Liver (tissue), 9 donors: ENCODE results near the gene DDHD1. TPM values are rescaled to one million over a fixed set of nuclear protein-coding genes. Genes with fewer than 3 reads are reported as not detected.

ENCODE experiments used
- DNase-seq: peaks from one replicate; pipeline ENCODE4 v3.0.0-alpha.2; 2017; ENCODE audit warnings: low spot score
- H3K27ac ChIP-seq, 2 donors: one replicate each; pipeline ENCODE4 v1.7.0; 2013; ENCODE audit warnings: inconsistent platforms in 2 of 2, low read length in 2 of 2, control low read depth in 1 of 2, low read depth in 1 of 2, mild to moderate bottlenecking in 1 of 2
- H3K27me3 ChIP-seq, 4 donors: one replicate each; pipeline versions ENCODE4 v1.6.1 to v1.7.0; 2013; ENCODE audit warnings: low read length in 3 of 4, inconsistent platforms in 1 of 4, mild to moderate bottlenecking in 1 of 4, moderate library complexity in 1 of 4; ENCODE audit not compliant: control insufficient read depth in 4 of 4, insufficient read depth in 4 of 4
- H3K36me3 ChIP-seq, 4 donors: one replicate each; pipeline versions ENCODE4 v1.6.1 to v1.7.0; 2013; ENCODE audit warnings: low read length in 3 of 4, mild to moderate bottlenecking in 3 of 4, low read depth in 1 of 4, moderate library complexity in 1 of 4; ENCODE audit not compliant: control insufficient read depth in 4 of 4, insufficient read depth in 3 of 4
- H3K4me1 ChIP-seq, 4 donors: one replicate each; pipeline versions ENCODE4 v1.6.1 to v1.7.0; 2013; ENCODE audit warnings: low read length in 3 of 4, mild to moderate bottlenecking in 3 of 4, moderate library complexity in 1 of 4; ENCODE audit not compliant: control insufficient read depth in 4 of 4, insufficient read depth in 4 of 4
- H3K4me3 ChIP-seq, 3 donors: one replicate each; pipeline versions ENCODE4 v1.6.1 to v1.7.0; 2013; ENCODE audit warnings: low read length in 3 of 3, control low read depth in 1 of 3, low read depth in 1 of 3, mild to moderate bottlenecking in 1 of 3
- H3K9ac ChIP-seq, 2 donors: one replicate each; pipeline ENCODE4 v1.7.0; 2013; ENCODE audit warnings: low read length in 2 of 2, mild to moderate bottlenecking in 2 of 2, moderate library complexity in 2 of 2, control low read depth in 1 of 2, low read depth in 1 of 2
- H3K9me3 ChIP-seq, 4 donors: one replicate each; pipeline versions ENCODE4 v1.6.1 to v1.7.0; 2013; ENCODE audit warnings: low read length in 3 of 4; ENCODE audit not compliant: control insufficient read depth in 4 of 4
- ATF3 ChIP-seq: IDR thresholded peaks from 2 replicates; pipeline ENCODE4 v1.6.1; 2016; ENCODE audit warnings: antibody characterized with exemption
- CTCF ChIP-seq: fragments of 150-350 bp; IDR thresholded peaks from 2 replicates; pipeline ENCODE4 v1.5.1; 2017; ENCODE audit warnings: improper control_type of control experiment, low read depth, low read length; ENCODE audit not compliant: missing input control
- FOXA2 ChIP-seq: IDR thresholded peaks from 2 replicates; pipeline ENCODE4 v1.6.1; 2016; ENCODE audit warnings: antibody characterized with exemption
- GABPA ChIP-seq, 2 donors: IDR thresholded peaks in 1 of 2; conservative IDR thresholded peaks in 1 of 2; 2 replicates each; pipeline ENCODE4 v1.6.1; 2016; ENCODE audit warnings: antibody characterized with exemption in 2 of 2, mild to moderate bottlenecking in 1 of 2, moderate library complexity in 1 of 2
- HNF4A ChIP-seq, 2 donors: conservative IDR thresholded peaks; 2 replicates each; pipeline ENCODE4 v1.6.1; 2016; ENCODE audit warnings: antibody characterized with exemption in 2 of 2, mild to moderate bottlenecking in 2 of 2
- HNF4G ChIP-seq: IDR thresholded peaks from 2 replicates; pipeline ENCODE4 v1.6.1; 2016; ENCODE audit warnings: antibody characterized with exemption
- JUND ChIP-seq, 2 donors: IDR thresholded peaks; 2 replicates each; pipeline ENCODE4 v1.6.1; 2016; ENCODE audit warnings: antibody characterized with exemption in 2 of 2
- MAX ChIP-seq: IDR thresholded peaks from 2 replicates; pipeline ENCODE4 v1.6.1; 2016; ENCODE audit warnings: antibody characterized with exemption
- NR2F2 ChIP-seq: IDR thresholded peaks from 2 replicates; pipeline ENCODE4 v1.6.1; 2016; ENCODE audit warnings: antibody characterized with exemption
- RAD21 ChIP-seq, 2 donors: IDR thresholded peaks; 2 replicates each; pipeline ENCODE4 v1.6.1; 2016; ENCODE audit warnings: antibody characterized with exemption in 2 of 2, mild to moderate bottlenecking in 2 of 2
- REST ChIP-seq: IDR thresholded peaks from 2 replicates; pipeline ENCODE4 v1.6.1; 2016; ENCODE audit warnings: antibody characterized with exemption, mild to moderate bottlenecking
- RXRA ChIP-seq, 2 donors: IDR thresholded peaks; 2 replicates each; pipeline ENCODE4 v1.6.1; 2017 to 2018; ENCODE audit warnings: antibody characterized with exemption in 2 of 2, mild to moderate bottlenecking in 1 of 2
- ZBTB33 ChIP-seq: IDR thresholded peaks from 2 replicates; pipeline ENCODE4 v1.6.1; 2016; ENCODE audit warnings: antibody characterized with exemption
- WGBS: extraction: QIAGEN DNeasy Blood & Tissue Kit; methylation state at CpG from one replicate; pipeline ENCODE4 v1.1.7; 2013; 5-methylcytosine and 5-hydroxymethylcytosine counted together
- polyA plus RNA-seq, 2 donors: library from polyadenylated mRNA; stranded (reverse) in 1 of 2; unstranded in 1 of 2; fragments of 200-250 nt in 1 of 2; fragments of >200 nt in 1 of 2; fragmentation: Nextera tagmentation in 1 of 2; extraction: Ambion mirVana in 1 of 2; gene quantifications; one replicate each; pipeline versions ENCODE4 v1.2.1 to v1.2.3, GENCODE V29; 2013 to 2015
- total RNA-seq, 2 donors: library from RNA; depleted of rRNA; stranded (reverse); fragments of >200 nt; gene quantifications; one replicate each; pipeline ENCODE4 v1.2.3, GENCODE V29; 2014
- donor health status: healthy.
- donor health status: healthy.
- donor health status: healthy.
- donor health status: healthy.
- donor health status: healthy.

The DDHD1 gene
- total and polyA plus RNA-seq, 4 donors = 1.3 to 14.3 (median 5.2) TPM

- Histone ChIP-seq H3K9me3 (no peaks in the 10 kb centered on the region), H3K27ac (peak overlapping the region in 1 of 2 donors; percentile 83), H3K4me3 (peak overlapping the region; percentile 73 to 95 (median 77)), H3K27me3 (no peaks in the 10 kb centered on the region), H3K9ac (peak overlapping the region; percentile 64 to 86), H3K4me1 (peaks cover 0 to 15% (median 9%) of the 10 kb centered on the region in 4 donors), H3K36me3 (no peaks in the 10 kb centered on the region)
- 7% methylated on average over 25 of the region's 25 CpGs for WGBS
- TF ChIP-seq GABPA (IDR thresholded peaks at IDR 0.05 in 1 of 2, conservative IDR thresholded peaks at IDR 0.05 in 1 of 2) (no peak), ZBTB33 (no peak), HNF4A (conservative IDR thresholded peaks at IDR 0.05) (no peak), CTCF (peak; percentile 24), RAD21 (IDR thresholded peaks at IDR 0.05) (peak in 1 of 2 donors; percentile 40)
- peak; percentile 54 for DNase-seq
These were observed 1.5 kb downstream of the DDHD1 start for GRCh38 chr14:53151523-53152183.

- no peak for TF ChIP-seq MAX
- TF ChIP-seq GABPA (IDR thresholded peaks at IDR 0.05 in 1 of 2, conservative IDR thresholded peaks at IDR 0.05 in 1 of 2) = no peak
- no peak for TF ChIP-seq HNF4G
- Histone ChIP-seq H3K36me3 (no peaks in the 10 kb centered on the region), H3K4me3 (no peak overlapping the region), H3K27me3 (no peaks in the 10 kb centered on the region), H3K9me3 (no peaks in the 10 kb centered on the region), H3K27ac (no peak overlapping the region), H3K4me1 (peaks cover 0 to 15% (median 9%) of the 10 kb centered on the region in 4 donors), H3K9ac (no peak overlapping the region)
- 91% methylated on average over 4 of the region's 4 CpGs for WGBS
- DNase-seq = no peak
These were observed 3.3 kb downstream of the DDHD1 start for GRCh38 chr14:53149668-53150316.

- Histone ChIP-seq H3K9me3 (no peaks in the 10 kb centered on the region), H3K27me3 (no peaks in the 10 kb centered on the region), H3K4me3 (no peak overlapping the region), H3K4me1 (peaks cover 0 to 15% (median 9%) of the 10 kb centered on the region in 4 donors), H3K9ac (no peak overlapping the region), H3K36me3 (no peaks in the 10 kb centered on the region), H3K27ac (no peak overlapping the region)
- DNase-seq = no peak
- TF ChIP-seq ATF3 (no peak), MAX (no peak), HNF4G (no peak), REST (no peak), RAD21 (IDR thresholded peaks at IDR 0.05) (no peak), NR2F2 (no peak), CTCF (no peak), JUND (IDR thresholded peaks at IDR 0.05) (no peak), RXRA (IDR thresholded peaks at IDR 0.05) (no peak), FOXA2 (no peak)
These were observed 4.5 kb downstream of the DDHD1 start for GRCh38 chr14:53148671-53149070.
